ENCODE results near the gene ICE2.

The ICE2 gene

DNA sequence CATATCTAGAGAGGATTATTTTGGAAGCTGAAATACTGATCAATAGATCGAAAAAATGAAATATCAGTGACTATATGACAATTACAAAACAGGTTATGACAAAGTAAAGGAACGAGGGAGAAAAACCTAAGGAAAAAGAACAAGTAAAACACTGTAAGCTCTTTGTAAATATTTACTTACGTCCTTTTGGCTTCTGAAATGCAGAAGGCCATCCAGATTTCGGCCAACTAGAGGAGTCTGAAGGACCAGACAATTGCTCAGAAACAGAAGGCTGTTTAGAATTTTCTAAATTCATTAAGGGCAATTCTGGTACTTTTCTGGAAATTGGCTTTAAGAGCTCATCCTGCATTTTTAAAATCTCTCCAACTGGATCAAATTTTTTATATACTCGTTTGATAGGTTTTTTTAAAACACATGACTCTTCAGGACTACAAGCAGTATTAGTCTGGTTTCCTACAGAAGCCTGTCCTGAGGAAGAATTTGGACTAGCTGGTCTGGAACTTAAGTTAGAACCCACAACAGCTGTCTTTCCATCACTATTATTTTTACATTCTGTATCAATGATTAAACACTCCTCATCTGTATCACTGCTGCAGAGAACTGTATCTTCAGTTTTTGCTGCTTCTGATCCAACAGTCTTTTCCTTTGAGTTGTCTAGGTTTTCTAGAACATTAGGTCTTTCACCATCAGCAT, 30.1 kb downstream of the ICE2 start:
- Histone ChIP-seq H3K27me3 (replicated peaks; ENCODE audit: insufficient read depth, low read length) (no peaks in the 10 kb centered on the region), H3K4me2 (ENCODE audit: low read depth, low read length) (no peak overlapping the region), H2AFZ (ENCODE audit: low read length) (no peak overlapping the region), H3K4me3 (ENCODE audit: low read length) (no peak overlapping the region), H3K36me3 (replicated peaks; ENCODE audit: insufficient read depth, low read length) (no peaks in the 10 kb centered on the region), H4K20me1 (ENCODE audit: insufficient read depth, low read length) (no peaks in the 10 kb centered on the region), H3K9ac (ENCODE audit: low read length) (no peak overlapping the region), H3K4me1 (ENCODE audit: low read length) (no peaks in the 10 kb centered on the region), H3K9me3 (replicated peaks; ENCODE audit: insufficient read depth, low read length) (no peaks in the 10 kb centered on the region), H3K79me2 (ENCODE audit: low read length) (no peaks in the 10 kb centered on the region), H3F3A (ENCODE audit: insufficient read depth, low read length) (no peaks in the 10 kb centered on the region), H3K9me2 (replicated peaks; ENCODE audit: insufficient read depth, low read length) (no peaks in the 10 kb centered on the region), H3K27ac (ENCODE audit: low read length) (no peak overlapping the region)
- TF ChIP-seq EZH2phosphoT487 (IDR thresholded peaks at IDR 0.05; ENCODE audit: low read length) (no peak), EZH2 (optimal IDR thresholded peaks at IDR 0.05; ENCODE audit: low read depth, low read length) (no peak)
- TF ChIP-seq, protein P1, sequence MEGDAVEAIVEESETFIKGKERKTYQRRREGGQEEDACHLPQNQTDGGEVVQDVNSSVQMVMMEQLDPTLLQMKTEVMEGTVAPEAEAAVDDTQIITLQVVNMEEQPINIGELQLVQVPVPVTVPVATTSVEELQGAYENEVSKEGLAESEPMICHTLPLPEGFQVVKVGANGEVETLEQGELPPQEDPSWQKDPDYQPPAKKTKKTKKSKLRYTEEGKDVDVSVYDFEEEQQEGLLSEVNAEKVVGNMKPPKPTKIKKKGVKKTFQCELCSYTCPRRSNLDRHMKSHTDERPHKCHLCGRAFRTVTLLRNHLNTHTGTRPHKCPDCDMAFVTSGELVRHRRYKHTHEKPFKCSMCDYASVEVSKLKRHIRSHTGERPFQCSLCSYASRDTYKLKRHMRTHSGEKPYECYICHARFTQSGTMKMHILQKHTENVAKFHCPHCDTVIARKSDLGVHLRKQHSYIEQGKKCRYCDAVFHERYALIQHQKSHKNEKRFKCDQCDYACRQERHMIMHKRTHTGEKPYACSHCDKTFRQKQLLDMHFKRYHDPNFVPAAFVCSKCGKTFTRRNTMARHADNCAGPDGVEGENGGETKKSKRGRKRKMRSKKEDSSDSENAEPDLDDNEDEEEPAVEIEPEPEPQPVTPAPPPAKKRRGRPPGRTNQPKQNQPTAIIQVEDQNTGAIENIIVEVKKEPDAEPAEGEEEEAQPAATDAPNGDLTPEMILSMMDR (IDR thresholded peaks at IDR 0.05; ENCODE audit: low read length): no peak
- DNase-seq: no peak

DNA sequence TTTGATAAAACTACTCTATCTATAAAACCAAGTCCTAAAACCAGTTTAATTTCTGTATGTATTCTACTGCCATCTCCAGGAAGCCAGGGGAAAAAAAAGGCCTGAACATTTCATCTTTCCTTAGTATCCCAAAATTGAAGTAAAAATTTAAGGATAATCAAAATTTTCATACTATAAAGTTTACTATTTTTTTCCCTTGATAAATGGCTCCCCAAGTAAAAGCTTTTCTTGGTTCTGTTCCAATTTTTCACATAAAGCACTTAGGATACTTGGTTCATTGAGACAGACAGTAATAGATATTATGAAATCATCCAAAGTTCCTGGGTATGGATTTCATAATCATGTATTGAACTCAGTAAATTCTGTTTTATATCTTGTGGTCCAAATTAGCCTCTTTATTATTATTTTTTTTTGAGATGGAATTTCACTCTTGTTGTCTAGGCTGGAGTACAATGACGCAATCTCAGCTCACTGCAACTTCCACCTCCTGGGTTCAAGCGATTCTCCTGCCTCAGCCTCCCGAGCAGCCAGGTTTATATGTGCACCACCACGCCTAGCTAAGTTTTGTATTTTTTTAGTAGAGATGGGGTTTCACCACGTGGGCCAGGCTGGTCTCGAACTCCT, 34.5 kb downstream of the ICE2 start:
- Histone ChIP-seq H3K4me1 (ENCODE audit: low read length) (no peaks in the 10 kb centered on the region), H3K9me3 (replicated peaks; ENCODE audit: insufficient read depth, low read length) (no peaks in the 10 kb centered on the region), H3K4me3 (ENCODE audit: low read length) (no peak overlapping the region), H3K27ac (ENCODE audit: low read length) (no peak overlapping the region), H3K79me2 (ENCODE audit: low read length) (no peaks in the 10 kb centered on the region), H4K20me1 (ENCODE audit: insufficient read depth, low read length) (no peaks in the 10 kb centered on the region), H3K4me2 (ENCODE audit: low read depth, low read length) (no peak overlapping the region), H3K9me2 (replicated peaks; ENCODE audit: insufficient read depth, low read length) (no peaks in the 10 kb centered on the region), H3K9ac (ENCODE audit: low read length) (no peak overlapping the region), H3F3A (ENCODE audit: insufficient read depth, low read length) (no peaks in the 10 kb centered on the region), H3K36me3 (replicated peaks; ENCODE audit: insufficient read depth, low read length) (no peaks in the 10 kb centered on the region), H2AFZ (ENCODE audit: low read length) (no peak overlapping the region), H3K27me3 (replicated peaks; ENCODE audit: insufficient read depth, low read length) (no peaks in the 10 kb centered on the region)
- TF ChIP-seq, protein P1 (IDR thresholded peaks at IDR 0.05; ENCODE audit: low read length): peak; percentile 19; the same call in 1 of the 2 replicates
- TF ChIP-seq EZH2phosphoT487 (IDR thresholded peaks at IDR 0.05; ENCODE audit: low read length): no peak
- DNase-seq: no peak

DNA sequence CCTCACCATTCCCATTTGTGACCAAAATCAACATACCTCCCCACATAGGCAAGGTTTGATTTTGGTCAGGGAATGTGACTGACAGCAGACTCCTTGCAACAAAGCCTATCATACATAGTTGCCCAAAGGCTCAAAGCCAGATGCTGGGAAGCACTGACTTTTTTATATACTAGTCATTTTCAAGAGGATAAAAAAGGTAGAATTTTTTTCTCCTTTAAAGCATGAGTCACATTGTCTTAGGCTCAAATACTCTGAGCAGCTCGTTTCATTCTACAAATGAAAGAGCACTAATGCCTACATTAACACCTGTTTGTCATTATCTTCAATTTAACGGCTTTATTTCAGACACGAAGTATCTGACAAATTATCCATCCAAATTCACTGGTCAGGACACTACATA, 36.2 kb downstream of the ICE2 start:
- no peaks in the 10 kb centered on the region for H3K79me2 ChIP-seq (ENCODE audit: low read length)
- TF ChIP-seq, protein P1 (IDR thresholded peaks at IDR 0.05; ENCODE audit: low read length): no peak
- TF ChIP-seq EZH2phosphoT487 (IDR thresholded peaks at IDR 0.05; ENCODE audit: low read length) (no peak), EZH2 (optimal IDR thresholded peaks at IDR 0.05; ENCODE audit: low read depth, low read length) (no peak)
- H3K9me3 ChIP-seq (replicated peaks; ENCODE audit: insufficient read depth, low read length): no peaks in the 10 kb centered on the region
- H3K27me3 ChIP-seq (replicated peaks; ENCODE audit: insufficient read depth, low read length): no peaks in the 10 kb centered on the region
- no peaks in the 10 kb centered on the region for H3K36me3 ChIP-seq (replicated peaks; ENCODE audit: insufficient read depth, low read length)
- no peak overlapping the region for H2AFZ ChIP-seq (ENCODE audit: low read length)
- H3K27ac ChIP-seq (ENCODE audit: low read length): no peak overlapping the region
- DNase-seq: no peak
- no peaks in the 10 kb centered on the region for H4K20me1 ChIP-seq (ENCODE audit: insufficient read depth, low read length)
- no peak overlapping the region for H3K4me2 ChIP-seq (ENCODE audit: low read depth, low read length)
- H3K4me1 ChIP-seq (ENCODE audit: low read length): no peaks in the 10 kb centered on the region
- no peaks in the 10 kb centered on the region for H3F3A ChIP-seq (ENCODE audit: insufficient read depth, low read length)
- H3K9me2 ChIP-seq (replicated peaks; ENCODE audit: insufficient read depth, low read length): no peaks in the 10 kb centered on the region
- no peak overlapping the region for H3K9ac ChIP-seq (ENCODE audit: low read length)
- no peak overlapping the region for H3K4me3 ChIP-seq (ENCODE audit: low read length)
